GF-D8 (cell line): Measurements from ENCODE around the gene APAF1.

Source experiments
- DNase-seq: peaks from one replicate; lab custom pipeline; 2025; lab: John Stamatoyannopoulos, UW

The APAF1 gene

GRCh38 chr12:98758331-98758730 is 113.2 kb downstream of the APAF1 start:
- no peak for DNase-seq

GRCh38 chr12:98763656-98764055 is 118.6 kb downstream of the APAF1 start:
- no peak for DNase-seq

GRCh38 chr12:98767248-98767647 is 122.2 kb downstream of the APAF1 start:
- DNase-seq, result no peak

- no peak for DNase-seq
Measured at GRCh38 chr12:98769068-98769467, 124.0 kb downstream of the APAF1 start.

- DNase-seq, result no peak
Measured at GRCh38 chr12:98770230-98770629, 125.1 kb downstream of the APAF1 start.

- no peak for DNase-seq
Measured at GRCh38 chr12:98771811-98772752, 127.0 kb downstream of the APAF1 start.

GRCh38 chr12:98772818-98773217 is 127.7 kb downstream of the APAF1 start:
- no peak for DNase-seq

GRCh38 chr12:98780261-98780660 is 135.2 kb downstream of the APAF1 start:
- DNase-seq, result no peak

- no peak for DNase-seq
Measured at GRCh38 chr12:98783420-98783819, 138.3 kb downstream of the APAF1 start.
